Spleen (tissue), 11 donors: Measurements from ENCODE around the gene CCDC172. TPM values are rescaled to one million over a fixed set of nuclear protein-coding genes. Genes with fewer than 3 reads are reported as not detected.

Experiments
- DNase-seq: peaks from one replicate; pipeline ENCODE4 v3.0.0-alpha.2; 2020
- H3K27ac ChIP-seq, 8 donors: fragments of 200-600 bp; sonication (generic) in 7 of 8; 1 replicate in 4 of 8; 2 replicates in 4 of 8; pipeline versions ENCODE4 v1.5.0 to v1.8.0; 2016 to 2021; ENCODE audit warnings: inconsistent platforms in 4 of 8, mild to moderate bottlenecking in 4 of 8, moderate library complexity in 1 of 8
- H3K27me3 ChIP-seq, 7 donors: fragments of 200-600 bp; sonication (generic) in 6 of 7; replicated peaks in 1 of 7; 1 replicate in 4 of 7; 2 replicates in 3 of 7; pipeline versions ENCODE4 v1.5.0 to v1.8.0; 2016 to 2021; ENCODE audit warnings: inconsistent platforms in 3 of 7, mild to moderate bottlenecking in 1 of 7
- H3K36me3 ChIP-seq, 6 donors: fragments of 200-600 bp; sonication (generic) in 5 of 6; 1 replicate in 4 of 6; 2 replicates in 2 of 6; pipeline versions ENCODE4 v1.5.0 to v1.8.0; 2016 to 2021; ENCODE audit warnings: inconsistent platforms in 2 of 6
- H3K4me1 ChIP-seq, 6 donors: fragments of 200-600 bp; sonication (generic) in 5 of 6; 1 replicate in 3 of 6; 2 replicates in 3 of 6; pipeline versions ENCODE4 v1.5.0 to v1.8.0; 2016 to 2021; ENCODE audit warnings: inconsistent platforms in 3 of 6
- H3K4me3 ChIP-seq, 8 donors: fragments of 200-600 bp; sonication (generic) in 7 of 8; 1 replicate in 4 of 8; 2 replicates in 4 of 8; pipeline versions ENCODE4 v1.5.0 to v1.8.0; 2016 to 2021; ENCODE audit warnings: inconsistent platforms in 4 of 8, mild to moderate bottlenecking in 4 of 8, moderate library complexity in 2 of 8
- H3K9me3 ChIP-seq, 8 donors: fragments of 200-600 bp; sonication (generic) in 7 of 8; 1 replicate in 4 of 8; 2 replicates in 4 of 8; pipeline versions ENCODE4 v1.5.0 to v1.8.0; 2016 to 2021; ENCODE audit warnings: inconsistent platforms in 4 of 8
- POLR2A ChIP-seq, 3 donors: fragments of 450-650 bp; IDR thresholded peaks; one replicate each; pipeline ENCODE4 v1.5.1; 2017; ENCODE audit warnings: antibody characterized with exemption in 3 of 3, mild to moderate bottlenecking in 1 of 3
- POLR2AphosphoS5 ChIP-seq, 3 donors: sonication (generic); formaldehyde crosslinking; IDR thresholded peaks; one replicate each; pipeline ENCODE4 v1.5.1; 2017; ENCODE audit warnings: antibody characterized with exemption in 3 of 3
- WGBS, 5 donors: extraction: QIAGEN DNeasy Blood & Tissue Kit in 3 of 5; methylation state at CpG; one replicate each; pipeline versions ENCODE4 v1.1.5 to v1.1.7; 2013 to 2018; 5-methylcytosine and 5-hydroxymethylcytosine counted together
- intact Hi-C: fragments of 100-400 bp; cut with DNase I; formaldehyde crosslinking; loops from one replicate; pipeline ENCODE4 v1.15.0; 2023; ENCODE audit warnings: low total_unique reads
- polyA plus RNA-seq, 3 donors: library from polyadenylated mRNA; stranded (reverse); fragments of 200-250 nt; gene quantifications; one replicate each; pipeline ENCODE4 v1.2.1, GENCODE V29; 2013
- total RNA-seq, 7 donors: library from RNA; depleted of rRNA in 3 of 7; stranded (reverse); fragments of >200 nt in 3 of 7; fragmentation: NEBNext Ultra II Directional in 4 of 7; extraction: Animal tissue kit (Norgen Biotek cat#: 25700) in 4 of 7; gene quantifications; one replicate each; pipeline versions ENCODE4 v1.1.0 to v1.2.1, GENCODE V29; 2016 to 2021
- TF ChIP-seq, protein P1 (sequence below), 11 experiments: fragments of 200-600 bp in 7 of 11; fragments of 450-650 bp in 4 of 11; sonication (generic) in 4 of 11; IDR thresholded peaks in 8 of 11; conservative IDR thresholded peaks in 3 of 11; 1 replicate in 7 of 11; 2 replicates in 4 of 11; pipeline versions ENCODE4 v1.4.0 to v1.8.0; 2016 to 2021; ENCODE audit warnings: antibody characterized with exemption in 11 of 11, inconsistent platforms in 4 of 11, mild to moderate bottlenecking in 1 of 11
- donor health status: healthy with polysubstance abuse.
- donor health status: DM: no; HTN: no; CAD: no; lungs with moderate emphysema.
- donor health status: DM: no; HTN: no; CAD: no.
- donor health status: Bipolar disorder and iron deficiency.
- donor health status: healthy.
- donor health status: DM: no; HTN: no; CAD: no.
- donor health status: DM: yes; HTN: yes; CAD: no.

CCDC172 gene
- total and polyA plus RNA-seq, 10 donors: not detected

GRCh38 chr10:116312548-116312947 is 11.7 kb upstream of the CCDC172 start:
- WGBS, 5 donors: 82 to 92% (median 89%) methylated on average over 4 of the region's 4 CpGs
- Histone ChIP-seq H3K4me3 (no peak overlapping the region), H3K4me1 (peaks cover 0 to 5% (median 0%) of the 10 kb centered on the region in 6 donors), H3K27me3 (no peaks in the 10 kb centered on the region), H3K36me3 (no peaks in the 10 kb centered on the region), H3K27ac (no peak overlapping the region), H3K9me3 (no peaks in the 10 kb centered on the region)
- no peak for DNase-seq
- intact Hi-C loops: no loop called here
- TF ChIP-seq POLR2AphosphoS5 (IDR thresholded peaks at IDR 0.05): no peak
- no peak for TF ChIP-seq POLR2A (IDR thresholded peaks at IDR 0.05)
- TF ChIP-seq, protein P1, sequence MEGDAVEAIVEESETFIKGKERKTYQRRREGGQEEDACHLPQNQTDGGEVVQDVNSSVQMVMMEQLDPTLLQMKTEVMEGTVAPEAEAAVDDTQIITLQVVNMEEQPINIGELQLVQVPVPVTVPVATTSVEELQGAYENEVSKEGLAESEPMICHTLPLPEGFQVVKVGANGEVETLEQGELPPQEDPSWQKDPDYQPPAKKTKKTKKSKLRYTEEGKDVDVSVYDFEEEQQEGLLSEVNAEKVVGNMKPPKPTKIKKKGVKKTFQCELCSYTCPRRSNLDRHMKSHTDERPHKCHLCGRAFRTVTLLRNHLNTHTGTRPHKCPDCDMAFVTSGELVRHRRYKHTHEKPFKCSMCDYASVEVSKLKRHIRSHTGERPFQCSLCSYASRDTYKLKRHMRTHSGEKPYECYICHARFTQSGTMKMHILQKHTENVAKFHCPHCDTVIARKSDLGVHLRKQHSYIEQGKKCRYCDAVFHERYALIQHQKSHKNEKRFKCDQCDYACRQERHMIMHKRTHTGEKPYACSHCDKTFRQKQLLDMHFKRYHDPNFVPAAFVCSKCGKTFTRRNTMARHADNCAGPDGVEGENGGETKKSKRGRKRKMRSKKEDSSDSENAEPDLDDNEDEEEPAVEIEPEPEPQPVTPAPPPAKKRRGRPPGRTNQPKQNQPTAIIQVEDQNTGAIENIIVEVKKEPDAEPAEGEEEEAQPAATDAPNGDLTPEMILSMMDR (IDR thresholded peaks at IDR 0.05 in 8 of 11, conservative IDR thresholded peaks at IDR 0.05 in 3 of 11): no peak

DNA sequence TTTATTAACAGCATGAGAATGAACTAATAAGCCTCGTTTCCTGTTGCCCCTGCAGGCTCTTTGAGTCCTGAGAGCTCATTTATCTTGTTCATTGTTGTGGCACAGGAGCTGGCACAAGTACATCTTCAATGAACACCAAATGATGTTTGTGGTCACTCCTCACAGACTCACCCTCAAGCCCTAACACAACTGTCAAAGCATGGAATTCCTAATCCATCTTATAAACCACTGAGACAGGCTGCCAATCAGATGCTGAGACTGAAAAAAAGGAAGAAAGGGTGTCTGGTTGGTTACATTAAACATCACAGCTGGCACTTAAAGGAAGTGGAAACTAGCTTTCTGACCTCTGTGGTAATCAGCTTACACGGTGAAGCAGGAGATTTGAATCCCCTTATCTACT is 7.7 kb upstream of the CCDC172 start:
- Histone ChIP-seq H3K9me3 (no peaks in the 10 kb centered on the region), H3K27me3 (no peaks in the 10 kb centered on the region), H3K27ac (no peak overlapping the region), H3K36me3 (no peaks in the 10 kb centered on the region), H3K4me3 (no peak overlapping the region), H3K4me1 (peaks cover 0 to 5% (median 0%) of the 10 kb centered on the region in 6 donors)
- intact Hi-C loops: no loop called here
- no peak for DNase-seq
- TF ChIP-seq POLR2AphosphoS5 (IDR thresholded peaks at IDR 0.05) (no peak), POLR2A (IDR thresholded peaks at IDR 0.05) (no peak)
- TF ChIP-seq, protein P1 (IDR thresholded peaks at IDR 0.05 in 8 of 11, conservative IDR thresholded peaks at IDR 0.05 in 3 of 11): no peak
- 9 to 21% (median 12%) methylated on average over 2 of the region's 2 CpGs for WGBS, 5 donors

DNA sequence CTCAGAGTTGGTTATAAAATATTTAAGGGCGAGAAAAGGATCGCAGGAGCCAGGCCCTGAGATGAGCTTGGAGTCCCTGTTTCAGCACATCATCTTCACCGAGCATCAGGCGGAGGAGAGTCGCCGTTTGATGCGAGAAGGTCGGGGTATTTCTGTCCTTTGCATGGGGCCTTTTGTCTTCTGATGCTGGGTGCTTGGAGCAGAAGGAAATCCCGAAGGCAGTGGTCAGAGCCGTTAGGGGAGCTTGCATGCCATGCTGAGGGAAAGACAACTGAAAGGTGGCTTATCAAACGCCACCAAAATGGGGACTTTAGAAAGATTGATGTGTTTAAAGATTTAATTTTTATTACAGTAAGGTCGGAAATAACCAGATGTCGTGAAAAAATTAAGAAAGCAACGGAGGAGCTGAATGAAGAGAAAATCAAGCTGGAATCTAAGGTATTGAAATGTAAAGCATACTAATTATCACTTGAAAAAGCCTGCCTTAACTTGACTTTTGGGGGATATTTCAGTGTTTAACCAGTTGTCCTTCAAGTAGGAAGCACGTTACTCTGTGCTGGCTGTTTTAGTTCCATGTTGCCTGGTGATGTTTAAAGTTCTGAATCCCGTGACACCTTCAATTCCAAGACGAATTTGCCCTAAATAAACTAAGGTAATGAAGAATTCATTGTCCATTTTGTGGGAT is 845 bp downstream of the CCDC172 start:
- Histone ChIP-seq H3K27ac (no peak overlapping the region), H3K4me3 (no peak overlapping the region), H3K9me3 (no peaks in the 10 kb centered on the region), H3K36me3 (no peaks in the 10 kb centered on the region), H3K4me1 (no peaks in the 10 kb centered on the region), H3K27me3 (no peaks in the 10 kb centered on the region)
- WGBS, 5 donors: 42 to 51% (median 47%) methylated on average over 17 of the region's 17 CpGs
- no peak for DNase-seq
- no peak for TF ChIP-seq POLR2A (IDR thresholded peaks at IDR 0.05)
- TF ChIP-seq, protein P1 (IDR thresholded peaks at IDR 0.05 in 8 of 11, conservative IDR thresholded peaks at IDR 0.05 in 3 of 11): no peak
- no peak for TF ChIP-seq POLR2AphosphoS5 (IDR thresholded peaks at IDR 0.05)
- intact Hi-C loops: no loop called here

- TF ChIP-seq, protein P1 (IDR thresholded peaks at IDR 0.05 in 8 of 11, conservative IDR thresholded peaks at IDR 0.05 in 3 of 11): no peak
- TF ChIP-seq POLR2AphosphoS5 (IDR thresholded peaks at IDR 0.05): no peak
- TF ChIP-seq POLR2A (IDR thresholded peaks at IDR 0.05): no peak
- Histone ChIP-seq H3K36me3 (no peaks in the 10 kb centered on the region), H3K27me3 (no peaks in the 10 kb centered on the region), H3K4me1 (no peaks in the 10 kb centered on the region), H3K9me3 (no peaks in the 10 kb centered on the region), H3K27ac (no peak overlapping the region), H3K4me3 (no peak overlapping the region)
- no peak for DNase-seq
- 69 to 78% (median 73%) methylated on average over 2 of the region's 2 CpGs for WGBS, 5 donors
- intact Hi-C loops: no loop called here
Observed at GRCh38 chr10:116325987-116326386, 1.7 kb downstream of the CCDC172 start.
